ENCODE data around the gene BBS9. TPM values are rescaled to one million over a fixed set of nuclear protein-coding genes. Genes with fewer than 3 reads are reported as not detected.

The BBS9 gene
- total RNA-seq, 1 donor from 2014 or later = 19.6 TPM

DNA sequence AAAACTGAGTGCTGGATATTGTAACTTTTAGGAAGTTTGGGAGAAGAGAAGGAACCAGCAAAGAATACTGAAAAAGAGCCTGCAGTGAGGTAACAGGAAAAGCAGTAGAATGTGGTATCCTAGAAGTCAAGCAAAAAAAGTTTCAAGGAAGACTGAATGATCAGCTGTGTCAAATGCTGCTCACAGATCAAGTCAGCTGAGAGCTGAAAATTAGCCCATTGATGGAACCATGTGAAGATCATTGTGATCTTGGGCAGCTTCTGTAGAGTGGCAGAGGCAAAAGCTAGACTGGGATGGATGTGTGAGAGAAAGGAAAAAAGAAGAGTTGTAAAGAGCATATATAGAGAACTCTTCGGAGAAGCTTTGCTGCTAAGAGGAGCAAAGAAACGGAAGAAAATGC is 460.5 kb downstream of the BBS9 start:
- TF ChIP-seq CTCF (IDR thresholded peaks at IDR 0.05) = no peak
- intact Hi-C loops (cut with DNase I) = no loop called here
- Histone ChIP-seq H3K36me3 (no peaks in the 10 kb centered on the region), H3K4me1 (no peaks in the 10 kb centered on the region), H3K27ac (no peak overlapping the region), H3K27me3 (no peaks in the 10 kb centered on the region), H3K4me3 (no peak overlapping the region), H3K9me3 (no peaks in the 10 kb centered on the region)
- DNase-seq (no peak), ATAC-seq (no peak)

- intact Hi-C loops (cut with DNase I) = no loop called here
- H3K27me3 ChIP-seq = no peaks in the 10 kb centered on the region
- no peak overlapping the region for H3K27ac ChIP-seq
- H3K4me1 ChIP-seq = no peaks in the 10 kb centered on the region
- H3K9me3 ChIP-seq = no peaks in the 10 kb centered on the region
- ATAC-seq (no peak), DNase-seq (no peak)
- H3K36me3 ChIP-seq = no peaks in the 10 kb centered on the region
- TF ChIP-seq CTCF (IDR thresholded peaks at IDR 0.05) = no peak
- H3K4me3 ChIP-seq = no peak overlapping the region
These were observed 461.6 kb downstream of the BBS9 start for GRCh38 chr7:33590916-33591315.

GRCh38 chr7:33591490-33591889 is 462.1 kb downstream of the BBS9 start:
- Histone ChIP-seq H3K27ac (no peak overlapping the region), H3K9me3 (no peaks in the 10 kb centered on the region), H3K36me3 (no peaks in the 10 kb centered on the region), H3K4me1 (no peaks in the 10 kb centered on the region), H3K4me3 (no peak overlapping the region), H3K27me3 (no peaks in the 10 kb centered on the region)
- no peak for TF ChIP-seq CTCF (IDR thresholded peaks at IDR 0.05)
- ATAC-seq = no peak
- no peak for DNase-seq
- intact Hi-C loops (cut with DNase I) = no loop called here

GRCh38 chr7:33592718-33593117 is 463.4 kb downstream of the BBS9 start:
- no peaks in the 10 kb centered on the region for H3K9me3 ChIP-seq
- H3K27me3 ChIP-seq = no peaks in the 10 kb centered on the region
- no peak overlapping the region for H3K27ac ChIP-seq
- intact Hi-C loops (cut with DNase I) = no loop called here
- DNase-seq = no peak
- no peak for ATAC-seq
- TF ChIP-seq CTCF (IDR thresholded peaks at IDR 0.05) = no peak
- no peak overlapping the region for H3K4me3 ChIP-seq
- no peaks in the 10 kb centered on the region for H3K36me3 ChIP-seq
- H3K4me1 ChIP-seq = no peaks in the 10 kb centered on the region

DNA sequence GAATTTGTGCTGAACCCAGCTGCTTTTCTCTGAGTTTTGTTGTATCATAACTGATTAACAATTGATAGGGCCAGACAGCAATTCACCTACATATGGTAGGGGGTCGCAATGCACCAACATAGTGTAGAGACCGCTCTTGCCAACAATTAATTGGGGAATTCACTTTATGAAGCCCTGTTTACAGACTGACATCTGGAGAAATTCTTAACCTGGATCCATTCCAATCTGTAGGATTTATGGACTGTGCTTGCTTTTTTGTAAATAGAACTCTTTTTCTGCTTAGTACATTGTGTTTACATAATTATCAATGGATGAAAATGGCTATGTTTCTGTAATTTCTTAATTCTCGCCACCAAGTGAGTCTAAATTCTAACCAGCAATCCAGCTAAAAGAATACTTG is 464.2 kb downstream of the BBS9 start:
- Histone ChIP-seq H3K27me3 (no peaks in the 10 kb centered on the region), H3K9me3 (no peaks in the 10 kb centered on the region), H3K36me3 (no peaks in the 10 kb centered on the region), H3K4me1 (no peaks in the 10 kb centered on the region), H3K27ac (peak overlapping the region; percentile 6), H3K4me3 (no peak overlapping the region)
- intact Hi-C loops (cut with DNase I) = no loop called here
- ATAC-seq (no peak), DNase-seq (no peak)
- no peak for TF ChIP-seq CTCF (IDR thresholded peaks at IDR 0.05)

- Histone ChIP-seq H3K9me3 (no peaks in the 10 kb centered on the region), H3K4me1 (no peaks in the 10 kb centered on the region), H3K36me3 (no peaks in the 10 kb centered on the region), H3K27ac (no peak overlapping the region), H3K4me3 (no peak overlapping the region), H3K27me3 (no peaks in the 10 kb centered on the region)
- intact Hi-C loops (cut with DNase I) = no loop called here
- no peak for TF ChIP-seq CTCF (IDR thresholded peaks at IDR 0.05)
- DNase-seq (no peak), ATAC-seq (no peak)
These were observed 467.3 kb downstream of the BBS9 start for GRCh38 chr7:33596686-33597085.
